Stimulated activated CD4-positive, alpha-beta T cell treated with anti-CD3 and anti-CD28 coated beads, Interleukin-1b, Interleukin-23, amount 100 ng/mL, for 4 hours (primary cell): ENCODE measurements around the gene AKAP7.
"Not testable (repeated sequence)": the region's sequence is repeated elsewhere in the genome, so short reads cannot be mapped to it uniquely, and the experiment has no call there.

ENCODE experiments used
- DNase-seq, 2 donors: peaks; one replicate each; pipeline ENCODE4 v3.0.0-alpha.2; 2020; ENCODE audit warnings: low read depth in 2 of 2

The AKAP7 gene

DNA sequence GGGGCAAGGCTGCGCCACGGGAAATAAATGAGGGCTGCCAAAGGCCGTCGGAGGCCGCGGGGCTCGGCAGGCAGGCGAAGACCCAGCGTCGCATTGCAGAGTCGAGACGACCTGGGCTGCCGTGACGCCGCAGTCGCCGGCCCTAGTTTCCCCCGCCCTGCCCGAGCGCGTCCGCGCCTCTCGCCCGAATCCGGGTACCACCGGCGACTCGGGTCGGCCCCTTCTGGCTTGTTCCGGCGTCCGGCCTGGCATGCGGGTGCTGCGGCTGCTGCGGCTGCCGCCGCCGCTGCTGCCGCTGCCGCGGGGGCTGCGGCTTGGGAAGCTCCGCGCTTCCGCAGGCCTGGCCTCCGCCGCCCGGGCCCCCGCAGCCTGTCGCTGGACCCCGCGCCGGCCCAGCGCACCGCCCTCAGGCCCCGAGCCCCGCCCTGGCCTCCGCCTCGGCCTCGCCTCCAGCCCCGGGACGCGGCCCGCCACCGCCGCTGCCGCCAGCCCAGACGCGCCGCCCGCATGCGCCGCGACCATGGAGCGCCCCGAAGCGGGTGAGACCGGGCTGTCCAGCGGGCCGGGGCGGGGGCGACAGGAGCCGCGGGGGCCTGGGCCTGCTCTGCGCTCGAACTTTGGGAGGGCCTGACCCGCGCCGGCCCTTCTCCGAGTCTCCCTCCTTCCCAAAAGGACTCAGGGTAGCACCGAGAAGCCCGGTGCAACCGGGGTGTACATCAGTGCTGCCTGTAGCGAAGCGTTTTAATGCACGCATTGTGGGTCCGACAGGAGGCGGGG lies at the start of gene AKAP7:
TSS of gene AKAP7 (plus strand) at position 224 of the 777 bp plus-strand sequence. CDS start at position 521, 297 bp downstream.
- peak; percentile 25 to 50 for DNase-seq

- not testable (repeated sequence) for DNase-seq
Measured at GRCh38 chr6:131090339-131090738, 44.9 kb upstream of the AKAP7 start.

GRCh38 chr6:131091944-131092343 lies 43.3 kb upstream of the AKAP7 start:
- not testable (repeated sequence) for DNase-seq

DNA sequence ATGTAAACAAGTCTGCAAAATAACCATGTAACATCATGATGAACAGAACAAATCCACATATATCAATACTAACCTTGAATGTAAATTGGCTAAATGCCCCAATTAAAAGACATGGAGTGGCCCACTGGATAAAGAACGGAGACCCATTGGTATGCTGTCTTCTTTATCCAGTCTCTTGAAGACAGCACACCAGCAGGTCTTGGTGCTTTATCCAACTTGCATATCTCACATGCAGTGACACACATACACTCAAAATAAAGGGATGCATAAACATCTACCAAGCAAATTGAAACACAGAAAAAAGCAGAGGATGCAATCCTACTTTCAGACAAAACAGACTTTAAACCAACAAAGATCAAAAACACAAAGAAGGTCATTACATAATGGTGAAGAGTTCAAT lies 41.9 kb upstream of the AKAP7 start:
- no peak for DNase-seq

DNA sequence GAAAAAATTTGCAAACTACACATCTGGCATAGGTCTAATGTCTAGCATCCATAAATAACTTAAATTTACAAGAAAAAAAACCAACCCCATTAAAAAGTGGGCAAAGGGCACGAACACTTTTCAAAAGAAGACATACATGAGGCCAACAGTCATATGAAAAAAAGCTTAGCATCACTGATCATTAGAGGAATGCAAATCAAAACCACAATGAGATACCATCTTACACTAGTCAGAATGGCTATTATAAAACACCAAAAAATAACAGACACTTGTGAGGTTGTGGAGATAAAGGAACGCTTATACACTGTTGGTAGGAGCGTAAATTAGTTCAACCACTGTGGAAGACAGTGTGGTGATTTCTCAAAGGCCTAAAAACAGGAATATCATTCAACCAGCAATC lies 38.5 kb upstream of the AKAP7 start:
- no peak for DNase-seq

DNA sequence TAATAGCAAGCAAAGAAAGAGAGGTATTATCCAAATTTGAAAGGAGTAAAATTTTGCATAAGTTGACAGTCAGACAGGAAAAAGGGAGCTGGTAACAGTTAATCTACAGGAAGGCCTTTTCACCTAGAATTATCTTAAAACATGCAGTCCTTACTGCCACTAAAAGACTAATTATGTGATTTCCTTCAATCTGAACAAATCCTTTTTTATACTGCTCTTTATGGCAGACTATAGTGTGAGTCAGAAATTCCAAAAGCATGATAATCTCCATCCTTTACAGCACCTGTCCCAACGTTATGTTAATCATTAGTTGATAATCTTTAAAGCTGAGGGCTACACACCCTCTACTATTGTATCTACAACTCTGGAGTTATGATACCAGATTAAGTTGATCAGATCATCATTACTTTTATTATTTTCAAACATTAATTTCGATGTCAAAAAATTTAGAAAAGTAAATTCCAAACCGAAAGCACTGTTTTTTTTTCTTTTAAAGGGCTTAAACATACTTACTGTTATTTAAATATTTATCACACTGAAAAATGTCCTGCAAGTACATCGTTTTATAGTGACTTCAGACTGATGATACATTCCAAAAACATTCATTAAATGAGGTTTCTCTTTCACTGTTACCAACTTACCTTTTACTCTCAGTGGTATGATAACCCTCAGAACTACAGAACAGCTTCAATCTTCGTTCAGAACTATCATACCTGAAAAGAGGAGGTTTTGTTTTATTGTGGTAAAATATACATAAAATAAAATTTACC lies 33.2 kb upstream of the AKAP7 start:
- DNase-seq: no peak

GRCh38 chr6:131103296-131103695 lies 32.0 kb upstream of the AKAP7 start:
- DNase-seq: no peak

- no peak for DNase-seq
Measured at GRCh38 chr6:131103901-131104300, 31.4 kb upstream of the AKAP7 start.

DNA sequence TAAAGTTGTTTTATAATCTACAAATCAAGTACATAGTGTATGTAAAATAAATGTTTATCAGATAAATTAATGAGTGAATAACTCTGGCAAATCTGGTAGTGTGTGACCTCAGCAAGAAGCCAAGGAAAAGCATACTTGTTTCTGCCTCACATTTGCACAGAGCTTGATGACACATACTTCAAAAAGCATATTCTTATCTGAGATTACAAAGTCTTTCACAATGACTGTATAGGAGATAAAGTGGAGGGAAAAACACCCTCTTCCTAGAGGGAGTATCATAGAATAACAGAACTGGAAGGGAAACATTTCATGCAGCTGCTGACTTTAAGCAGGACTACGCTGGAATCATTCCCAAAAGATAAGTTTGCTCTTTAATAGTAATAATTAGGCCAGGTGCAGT lies 28.1 kb upstream of the AKAP7 start:
- DNase-seq: no peak

DNA sequence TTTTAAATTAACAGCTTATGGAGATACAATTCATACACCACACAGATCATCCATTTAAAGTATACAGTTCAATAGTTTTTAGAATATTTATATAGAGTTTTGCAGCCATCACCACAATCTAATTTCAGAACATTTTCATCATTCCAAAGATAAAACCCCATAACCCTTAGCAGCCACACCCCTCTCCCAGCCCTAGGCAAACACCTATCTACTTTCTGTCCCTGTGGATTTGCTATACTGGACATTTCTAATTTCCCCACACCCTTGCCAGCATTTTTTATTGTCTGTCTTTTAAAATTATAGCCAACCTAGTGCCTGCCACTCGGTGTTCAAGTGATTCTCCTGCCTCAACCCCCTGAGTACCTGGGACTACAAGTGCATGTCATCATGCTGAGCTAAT lies 23.0 kb upstream of the AKAP7 start:
- no peak for DNase-seq

GRCh38 chr6:131115651-131116050 lies 19.6 kb upstream of the AKAP7 start:
- DNase-seq: no peak

DNA sequence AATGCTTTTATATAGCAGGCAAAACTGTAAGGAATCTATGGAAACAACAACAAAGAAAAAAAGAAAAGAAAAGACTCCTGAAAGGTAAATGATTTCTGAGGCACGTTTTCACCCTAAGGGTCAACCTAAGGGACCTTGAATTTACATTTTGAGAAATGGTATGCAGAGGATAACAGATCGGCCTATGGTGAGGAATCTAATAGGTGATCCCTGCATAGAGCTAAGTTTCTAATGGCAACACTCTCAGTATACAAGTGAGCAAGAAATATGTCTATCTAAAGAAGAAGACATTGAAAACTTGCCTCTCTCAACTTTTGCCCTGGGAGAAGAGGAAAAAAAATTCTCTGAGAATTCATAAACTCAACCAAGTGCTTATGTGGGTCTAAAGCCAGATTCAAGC lies 18.9 kb upstream of the AKAP7 start:
- DNase-seq: no peak

- peak in 1 of 2 donors; percentile 8 for DNase-seq
Measured at GRCh38 chr6:131116755-131117360, 18.4 kb upstream of the AKAP7 start.

DNA sequence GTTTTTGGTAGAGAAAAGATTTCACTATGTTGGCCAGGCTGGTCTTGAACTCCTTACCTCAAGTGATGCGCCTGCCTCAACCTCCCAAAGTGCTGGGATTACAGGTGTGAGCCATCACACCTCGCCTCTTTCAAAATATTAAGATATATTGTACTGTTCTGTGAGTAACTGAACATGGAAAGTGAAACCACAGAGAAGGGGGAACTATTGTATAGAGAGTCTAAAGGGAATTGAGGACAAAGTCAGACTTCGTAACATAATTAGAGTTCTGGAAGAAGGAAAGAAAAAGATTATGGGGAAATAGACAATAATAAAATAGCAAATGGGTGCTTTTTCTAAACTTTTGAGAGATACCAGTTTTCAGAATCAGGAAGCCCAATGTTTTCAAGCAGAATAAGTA lies 17.4 kb upstream of the AKAP7 start:
- DNase-seq: no peak

DNA sequence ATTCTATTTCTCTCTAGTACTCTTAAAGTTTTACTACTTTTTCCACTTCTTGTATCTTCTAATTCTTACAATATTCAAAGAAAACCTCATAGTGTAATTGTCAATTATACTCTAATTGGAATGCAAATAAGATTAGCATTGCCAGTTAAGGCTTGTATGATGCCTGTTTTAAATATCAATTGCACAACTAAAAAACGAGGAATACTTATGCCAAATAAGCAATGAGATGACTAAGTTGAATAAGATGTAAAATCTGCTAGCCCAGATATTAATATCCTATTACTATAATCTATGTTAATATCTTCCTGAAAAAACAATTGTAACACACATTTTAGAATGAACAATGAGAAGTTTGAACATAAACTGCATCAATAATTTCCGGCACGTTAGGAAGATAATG lies 13.3 kb upstream of the AKAP7 start:
- no peak for DNase-seq

GRCh38 chr6:131122516-131122915 lies 12.8 kb upstream of the AKAP7 start:
- no peak for DNase-seq

DNA sequence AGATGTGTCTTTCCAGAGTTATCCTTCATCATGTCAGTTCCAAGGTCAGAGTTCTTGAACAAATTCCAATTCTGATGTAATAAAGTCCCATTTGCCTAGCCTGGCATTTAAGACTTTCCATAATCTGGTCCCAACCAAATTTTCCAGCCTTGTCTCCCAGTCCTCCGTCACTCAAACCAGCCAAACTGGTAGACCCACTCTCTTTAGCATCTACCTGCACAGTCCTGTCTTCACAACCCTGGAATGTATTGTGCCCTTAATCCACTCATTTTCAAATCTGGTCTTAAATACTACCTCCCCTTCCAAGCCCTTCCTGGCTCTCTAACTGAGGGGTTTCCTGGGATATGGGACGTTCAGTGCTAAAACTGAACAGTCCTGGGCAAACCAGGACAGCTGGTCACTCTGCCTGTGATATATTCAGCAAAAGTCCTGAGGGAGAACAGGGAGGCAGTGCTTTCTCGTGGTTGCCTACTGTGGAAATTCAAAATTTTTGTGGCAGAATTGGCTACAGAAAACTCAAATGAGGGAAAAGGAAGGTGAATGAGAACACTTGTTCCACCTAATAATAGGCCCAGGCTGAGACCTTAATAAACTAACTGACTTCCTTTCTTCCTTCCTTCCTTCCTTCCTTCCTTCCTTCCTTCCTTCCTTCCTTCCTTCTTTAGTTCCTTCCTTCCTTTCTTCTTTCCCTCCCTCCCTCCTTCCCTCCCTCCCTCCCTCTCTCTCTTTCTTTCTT lies 10.8 kb upstream of the AKAP7 start:
- DNase-seq: no peak

- no peak for DNase-seq
Measured at GRCh38 chr6:131125431-131125830, 9.8 kb upstream of the AKAP7 start.

- no peak for DNase-seq
Measured at GRCh38 chr6:131129689-131130553, 5.3 kb upstream of the AKAP7 start.

- no peak for DNase-seq
Measured at GRCh38 chr6:131130554-131130940, 4.7 kb upstream of the AKAP7 start.

GRCh38 chr6:131132360-131132759 lies 2.9 kb upstream of the AKAP7 start:
- no peak for DNase-seq
